Activated effector memory CD4-positive, alpha-beta T cell treated with Interleukin-2 at 50 U/mL for 16 hours (primary cell): ENCODE data around the gene TIAM1.
A peak's percentile ranks its signal among the peaks of the same experiment; 100 is the strongest.

Experiments
- DNase-seq: peaks from one replicate; pipeline ENCODE4 v3.0.0-alpha.2; 2020

TIAM1 gene

GRCh38 chr21:31354604-31355443, 10.8 kb upstream of the TIAM1 start:
- peak; percentile 69 for DNase-seq

GRCh38 chr21:31354122-31354521, 10.1 kb upstream of the TIAM1 start:
- DNase-seq = no peak

DNA sequence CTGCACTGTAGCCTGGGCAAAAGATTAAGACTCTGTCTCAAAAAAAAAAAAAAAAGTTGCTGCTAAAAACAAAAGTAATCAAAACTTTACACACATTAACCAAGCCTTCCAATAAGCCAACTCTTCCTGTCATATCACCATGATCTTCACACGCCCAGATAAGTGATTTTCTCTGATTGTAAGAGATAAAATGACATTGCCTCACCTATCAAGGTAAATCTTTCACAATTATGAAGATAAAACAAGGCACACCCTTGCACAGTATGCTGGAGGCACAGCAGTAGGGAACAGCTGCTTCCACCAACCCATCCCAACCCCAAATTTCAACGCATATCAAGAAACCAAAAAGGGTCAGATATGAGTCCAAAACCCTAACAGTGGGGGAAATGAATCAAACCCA, 8.8 kb upstream of the TIAM1 start:
- DNase-seq = no peak

DNA sequence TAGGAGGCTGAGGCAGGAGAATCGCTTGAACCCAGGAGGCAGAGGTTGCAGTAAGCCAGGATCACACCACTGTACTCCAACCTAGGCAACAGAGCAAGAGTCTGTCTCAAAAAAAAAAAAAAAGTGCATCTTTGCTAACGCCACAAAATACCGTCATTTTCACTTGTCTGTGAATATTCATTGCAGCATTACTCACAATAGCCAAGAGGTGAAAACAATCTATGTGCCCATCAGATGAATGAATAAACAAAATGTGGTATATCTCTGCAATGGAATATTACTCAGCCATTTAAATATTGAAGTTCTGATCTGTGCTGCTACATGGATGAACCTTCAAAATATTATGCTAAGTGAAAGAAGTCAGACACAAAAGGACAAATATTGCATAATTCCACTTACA, 7.9 kb upstream of the TIAM1 start:
- no peak for DNase-seq

- no peak for DNase-seq
Observed at GRCh38 chr21:31351438-31351837, 7.4 kb upstream of the TIAM1 start.

DNA sequence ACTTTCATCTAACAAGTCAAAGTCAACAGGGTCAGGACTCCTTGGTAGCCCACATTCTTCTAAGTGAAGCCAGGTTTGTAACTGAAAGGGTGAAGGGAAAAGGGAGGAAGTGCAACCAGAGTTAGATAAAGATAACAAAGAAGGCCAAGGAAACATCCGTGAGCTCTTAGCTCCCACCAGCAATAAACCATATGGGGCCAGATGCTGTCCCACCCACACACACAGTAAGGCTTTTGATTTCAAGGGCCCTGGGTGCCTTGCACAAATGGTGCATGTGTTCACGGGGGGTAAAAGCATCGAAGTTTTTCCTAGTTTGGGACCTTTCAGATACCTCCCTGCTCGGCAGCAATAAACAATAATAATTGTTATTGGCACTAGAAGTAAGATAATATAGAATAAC, 5.1 kb upstream of the TIAM1 start:
- no peak for DNase-seq

GRCh38 chr21:31348188-31348587, 4.1 kb upstream of the TIAM1 start:
- no peak for DNase-seq

DNA sequence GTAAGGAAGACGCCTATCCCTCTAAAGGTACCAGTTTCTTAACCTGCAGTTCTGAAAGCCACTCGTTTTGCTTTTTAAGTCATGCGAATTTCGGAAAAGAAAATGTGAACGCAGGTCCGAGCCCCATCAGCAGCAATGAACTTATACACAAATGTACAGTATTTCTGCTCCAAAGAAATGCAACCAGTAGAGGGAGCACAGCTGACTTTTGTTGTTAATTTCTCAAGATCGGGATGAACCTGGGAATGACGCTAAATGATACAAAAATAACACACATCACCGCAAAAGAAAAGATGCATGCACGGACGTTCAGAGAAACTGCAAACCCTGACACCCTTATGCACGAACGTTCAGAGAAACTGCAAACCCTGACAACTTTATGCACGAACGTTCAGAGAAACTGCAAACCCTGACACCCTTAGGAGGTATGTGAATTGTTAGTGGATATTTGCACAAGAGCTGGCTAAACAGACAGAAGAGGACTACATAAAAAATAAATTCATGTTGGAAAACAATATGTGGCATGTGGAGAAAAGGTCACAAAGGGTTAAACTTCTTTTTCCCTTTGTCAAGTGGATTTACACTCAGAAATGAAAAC, 3.5 kb upstream of the TIAM1 start:
- no peak for DNase-seq

- no peak for DNase-seq
Observed at GRCh38 chr21:31346256-31346821, 2.3 kb upstream of the TIAM1 start.

GRCh38 chr21:31345136-31345535, 1.1 kb upstream of the TIAM1 start:
- DNase-seq = no peak

- DNase-seq = no peak
Observed at GRCh38 chr21:31343030-31343510, 991 bp downstream of the TIAM1 start.

GRCh38 chr21:31342348-31342747, 1.7 kb downstream of the TIAM1 start:
- no peak for DNase-seq

DNA sequence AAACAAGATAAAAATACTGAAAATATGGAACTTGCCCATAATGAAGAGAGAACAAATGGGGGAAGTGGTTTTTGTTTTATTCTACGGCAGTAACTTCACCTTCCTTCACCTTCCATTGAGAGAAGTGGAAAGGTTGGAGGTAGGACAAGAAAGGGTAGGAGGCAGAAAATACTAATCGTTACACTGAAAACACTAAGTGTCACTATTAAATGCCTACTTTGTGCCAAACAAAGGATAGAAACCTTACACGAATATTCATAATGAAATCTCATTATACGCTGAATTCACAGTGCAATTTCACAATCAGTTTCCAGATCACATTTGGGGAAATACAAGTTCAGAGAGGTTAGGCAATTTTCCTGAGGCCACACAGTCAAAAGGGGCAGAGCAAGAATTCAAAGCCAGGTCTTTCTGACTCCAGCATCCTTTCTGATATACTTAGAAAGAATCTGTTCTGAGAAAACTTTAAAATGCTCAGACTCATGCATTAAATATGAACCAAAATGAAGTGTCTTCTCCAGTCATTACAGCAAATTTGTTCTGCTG, 3.0 kb downstream of the TIAM1 start:
- no peak for DNase-seq

DNA sequence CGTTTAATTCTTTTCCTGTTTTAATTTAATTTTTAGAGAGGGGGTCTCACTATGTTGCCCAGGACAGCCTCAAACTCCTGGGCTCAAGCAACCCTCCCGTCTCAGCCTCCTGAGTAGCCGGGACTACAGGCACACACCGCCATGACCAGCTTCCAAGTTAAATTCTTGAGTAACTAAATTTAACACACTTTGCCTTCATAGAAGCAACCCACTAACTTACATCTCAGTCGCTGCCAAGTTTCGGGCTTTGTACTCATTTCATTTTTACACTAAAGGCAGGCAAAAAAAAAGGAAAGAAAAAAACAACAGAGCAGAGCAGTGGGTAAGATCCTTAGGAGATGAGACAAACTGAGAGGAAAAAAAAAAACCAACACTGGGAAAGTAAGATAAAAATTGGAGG, 3.5 kb downstream of the TIAM1 start:
- no peak for DNase-seq

GRCh38 chr21:31339721-31340120, 4.3 kb downstream of the TIAM1 start:
- DNase-seq = no peak

DNA sequence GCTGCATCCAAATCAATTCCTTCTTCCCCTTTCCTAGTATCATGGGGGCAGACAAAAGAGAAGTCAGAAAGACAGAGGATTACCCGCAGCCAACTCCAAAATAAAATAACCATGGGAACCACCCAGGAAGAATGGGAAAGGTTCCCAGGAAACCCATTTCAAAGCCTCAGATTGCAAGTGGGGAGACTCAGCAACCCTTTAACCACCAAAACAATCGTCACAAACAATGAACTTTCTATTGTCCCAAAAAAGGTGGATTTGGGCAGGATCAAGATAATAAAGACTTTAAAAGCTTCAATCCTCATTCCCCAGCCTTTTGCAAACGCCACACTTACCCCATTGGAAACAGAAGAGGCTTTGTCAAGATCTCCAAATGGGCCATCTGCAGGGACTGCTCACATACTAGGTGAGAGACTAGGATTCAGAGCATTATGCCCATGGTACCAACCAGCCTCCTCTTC, 5.1 kb downstream of the TIAM1 start:
- no peak for DNase-seq

- no peak for DNase-seq
Observed at GRCh38 chr21:31337996-31338907, 5.8 kb downstream of the TIAM1 start.

- no peak for DNase-seq
Observed at GRCh38 chr21:31337086-31337485, 7.0 kb downstream of the TIAM1 start.

DNA sequence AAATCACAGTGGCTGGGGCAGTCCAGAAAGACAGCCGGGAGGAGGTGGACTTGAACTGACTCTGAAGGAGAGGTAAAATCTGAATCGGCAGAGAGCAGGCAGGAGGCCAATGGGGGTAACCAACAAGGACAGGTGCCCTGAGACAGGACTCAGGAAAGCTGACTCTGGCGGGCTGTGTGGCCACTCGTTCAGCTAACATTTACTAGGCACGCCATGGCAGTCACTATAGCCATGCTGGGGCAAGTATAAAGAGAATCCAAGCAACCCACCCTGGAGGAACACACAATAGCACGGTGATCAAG, 7.4 kb downstream of the TIAM1 start:
- DNase-seq = no peak

GRCh38 chr21:31335957-31336738, 7.9 kb downstream of the TIAM1 start:
- no peak for DNase-seq

GRCh38 chr21:31334648-31335121, 9.4 kb downstream of the TIAM1 start:
- DNase-seq = no peak

DNA sequence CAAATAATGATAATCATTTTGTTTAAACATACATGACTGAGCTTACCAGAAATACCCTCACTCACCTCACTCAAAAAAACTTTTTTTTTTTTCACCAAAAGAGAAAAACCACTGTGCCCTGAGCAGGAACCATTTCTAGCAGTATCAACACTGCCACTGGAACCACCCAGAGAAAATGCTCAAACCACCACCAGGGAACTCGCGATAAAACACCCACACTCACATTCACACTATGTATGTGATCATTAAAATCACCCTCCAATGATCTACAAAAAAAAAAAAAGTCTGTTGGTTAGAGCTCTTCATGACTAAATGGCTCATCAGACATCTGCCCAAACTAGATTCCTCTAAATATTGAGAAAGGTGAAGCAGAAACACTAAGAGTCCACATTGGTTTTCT, 11.5 kb downstream of the TIAM1 start:
- DNase-seq = no peak
